ENCODE measurements around the gene OTUB2. TPM values are rescaled to one million over a fixed set of nuclear protein-coding genes. Genes with fewer than 3 reads are reported as not detected.

The OTUB2 gene
- total RNA-seq, 1 experiment from 2014 or later = 1.1 TPM

DNA sequence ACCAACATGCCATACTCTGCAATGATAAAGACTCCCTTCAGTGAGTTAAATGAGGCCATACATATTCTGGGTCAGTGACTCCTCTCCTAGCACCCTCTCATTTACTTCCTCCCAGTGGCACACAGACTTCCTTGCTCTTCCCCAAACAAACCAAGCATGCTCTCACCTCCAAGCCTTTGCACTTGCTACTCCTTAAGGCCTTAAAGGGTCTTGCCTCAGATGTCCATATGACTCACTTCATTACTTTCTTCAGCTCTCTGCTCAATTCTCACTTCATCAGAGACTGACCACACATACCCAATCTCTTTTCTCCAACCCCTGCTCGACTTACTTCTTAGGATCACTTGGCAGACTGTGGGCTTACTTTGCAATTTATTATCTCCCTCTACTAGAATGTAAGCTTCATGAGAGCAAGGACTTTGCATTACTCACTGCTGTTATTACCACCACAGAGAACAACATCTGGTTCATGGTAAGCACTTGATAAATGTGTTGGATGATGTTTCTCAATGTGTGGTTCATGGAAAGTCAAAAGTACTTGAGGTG is 32.1 kb downstream of the OTUB2 start:
- CTCF ChIA-PET = no interaction called here
- Histone ChIP-seq H3K4me1 (ENCODE audit: insufficient read depth, low read length, poor library complexity, severe bottlenecking) (no peaks in the 10 kb centered on the region), H3K36me3 (ENCODE audit: insufficient read depth, low read length, poor library complexity, severe bottlenecking) (peaks cover 72% of the 10 kb centered on the region), H3K9me3 (ENCODE audit: low read depth, low read length, poor library complexity, severe bottlenecking) (no peaks in the 10 kb centered on the region), H3K4me3 (ENCODE audit: low read depth, low read length, poor library complexity, severe bottlenecking) (no peak overlapping the region), H3K27me3 (replicated peaks; ENCODE audit: insufficient read depth, low read depth, low read length, poor library complexity) (no peaks in the 10 kb centered on the region), H3K27ac (ENCODE audit: low read depth, low read length, poor library complexity, severe bottlenecking) (no peak overlapping the region)
- DNase-seq (ENCODE audit: low spot score) = no peak
- intact Hi-C loops (cut with micrococcal nuclease; ENCODE audit: unreplicated experiment) = no loop called here
- POLR2A ChIA-PET (ENCODE audit: low non-redundant PET) = no interaction called here
- BruUV-seq (replicated peaks) = no TSS peak
- TF ChIP-seq EZH2 (IDR thresholded peaks at IDR 0.05; ENCODE audit: borderline replicate concordance, low read depth, low read length, poor library complexity, severe bottlenecking) = no peak
- TF ChIP-seq, protein P1, sequence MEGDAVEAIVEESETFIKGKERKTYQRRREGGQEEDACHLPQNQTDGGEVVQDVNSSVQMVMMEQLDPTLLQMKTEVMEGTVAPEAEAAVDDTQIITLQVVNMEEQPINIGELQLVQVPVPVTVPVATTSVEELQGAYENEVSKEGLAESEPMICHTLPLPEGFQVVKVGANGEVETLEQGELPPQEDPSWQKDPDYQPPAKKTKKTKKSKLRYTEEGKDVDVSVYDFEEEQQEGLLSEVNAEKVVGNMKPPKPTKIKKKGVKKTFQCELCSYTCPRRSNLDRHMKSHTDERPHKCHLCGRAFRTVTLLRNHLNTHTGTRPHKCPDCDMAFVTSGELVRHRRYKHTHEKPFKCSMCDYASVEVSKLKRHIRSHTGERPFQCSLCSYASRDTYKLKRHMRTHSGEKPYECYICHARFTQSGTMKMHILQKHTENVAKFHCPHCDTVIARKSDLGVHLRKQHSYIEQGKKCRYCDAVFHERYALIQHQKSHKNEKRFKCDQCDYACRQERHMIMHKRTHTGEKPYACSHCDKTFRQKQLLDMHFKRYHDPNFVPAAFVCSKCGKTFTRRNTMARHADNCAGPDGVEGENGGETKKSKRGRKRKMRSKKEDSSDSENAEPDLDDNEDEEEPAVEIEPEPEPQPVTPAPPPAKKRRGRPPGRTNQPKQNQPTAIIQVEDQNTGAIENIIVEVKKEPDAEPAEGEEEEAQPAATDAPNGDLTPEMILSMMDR (conservative IDR thresholded peaks at IDR 0.05; ENCODE audit: low read depth, low read length) = no peak

DNA sequence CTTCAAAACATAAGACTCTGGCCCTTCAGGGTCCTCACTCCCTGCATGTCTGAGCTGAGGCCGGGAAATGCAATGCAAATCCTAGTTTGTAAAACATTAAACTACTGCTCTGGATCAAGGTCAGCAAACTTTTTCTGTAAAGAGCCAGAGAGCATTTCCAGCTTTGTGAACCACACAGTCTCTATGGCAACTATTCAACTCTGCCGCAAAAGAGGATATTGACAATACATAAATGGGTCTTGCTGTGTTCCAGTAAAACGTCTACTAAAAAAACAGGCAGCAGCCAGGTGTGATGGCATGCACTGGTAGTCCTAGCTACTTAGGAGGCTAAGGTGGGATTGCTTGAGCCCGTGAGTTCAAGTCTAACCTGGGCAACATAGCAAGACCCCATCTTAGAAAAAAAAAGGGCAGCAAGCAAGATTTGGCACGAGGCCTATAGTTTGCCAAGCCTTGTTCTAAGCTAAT is 32.6 kb downstream of the OTUB2 start:
- H3K4me1 ChIP-seq (ENCODE audit: insufficient read depth, low read length, poor library complexity, severe bottlenecking) = no peaks in the 10 kb centered on the region
- no peak for TF ChIP-seq EZH2 (IDR thresholded peaks at IDR 0.05; ENCODE audit: borderline replicate concordance, low read depth, low read length, poor library complexity, severe bottlenecking)
- TF ChIP-seq, protein P1 (conservative IDR thresholded peaks at IDR 0.05; ENCODE audit: low read depth, low read length) = no peak
- H3K27me3 ChIP-seq (replicated peaks; ENCODE audit: insufficient read depth, low read depth, low read length, poor library complexity) = no peaks in the 10 kb centered on the region
- BruUV-seq (replicated peaks) = no TSS peak
- no peak overlapping the region for H3K4me3 ChIP-seq (ENCODE audit: low read depth, low read length, poor library complexity, severe bottlenecking)
- DNase-seq (ENCODE audit: low spot score) = no peak
- no peaks in the 10 kb centered on the region for H3K9me3 ChIP-seq (ENCODE audit: low read depth, low read length, poor library complexity, severe bottlenecking)
- CTCF ChIA-PET = no interaction called here
- H3K27ac ChIP-seq (ENCODE audit: low read depth, low read length, poor library complexity, severe bottlenecking) = no peak overlapping the region
- intact Hi-C loops (cut with micrococcal nuclease; ENCODE audit: unreplicated experiment) = no loop called here
- POLR2A ChIA-PET (ENCODE audit: low non-redundant PET) = no interaction called here
- peaks cover 72% of the 10 kb centered on the region for H3K36me3 ChIP-seq (ENCODE audit: insufficient read depth, low read length, poor library complexity, severe bottlenecking)

DNA sequence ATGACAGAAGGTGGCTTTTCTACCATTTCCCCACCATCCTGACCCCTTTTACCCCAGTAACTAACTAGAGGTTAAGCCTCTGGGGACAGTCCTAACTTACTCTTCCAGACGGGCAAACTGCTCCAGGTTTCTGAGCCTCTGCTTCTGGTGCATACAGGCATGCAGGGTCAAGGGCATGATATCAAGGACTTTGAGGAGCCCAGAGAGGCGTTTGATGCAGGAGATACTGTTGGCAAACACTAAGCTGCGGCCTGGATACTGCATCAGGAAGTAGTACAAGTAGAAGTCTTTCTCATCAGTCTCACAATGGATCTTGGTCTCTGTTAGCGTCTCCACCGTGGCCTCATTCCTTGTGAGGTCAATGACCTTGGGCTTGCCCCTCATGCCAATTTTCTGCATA is 33.9 kb downstream of the OTUB2 start:
- Histone ChIP-seq H3K27me3 (replicated peaks; ENCODE audit: insufficient read depth, low read depth, low read length, poor library complexity) (no peaks in the 10 kb centered on the region), H3K27ac (ENCODE audit: low read depth, low read length, poor library complexity, severe bottlenecking) (no peak overlapping the region), H3K4me1 (ENCODE audit: insufficient read depth, low read length, poor library complexity, severe bottlenecking) (no peaks in the 10 kb centered on the region), H3K9me3 (ENCODE audit: low read depth, low read length, poor library complexity, severe bottlenecking) (no peaks in the 10 kb centered on the region), H3K36me3 (ENCODE audit: insufficient read depth, low read length, poor library complexity, severe bottlenecking) (peaks cover 63% of the 10 kb centered on the region), H3K4me3 (ENCODE audit: low read depth, low read length, poor library complexity, severe bottlenecking) (no peak overlapping the region)
- DNase-seq (ENCODE audit: low spot score) = no peak
- intact Hi-C loops (cut with micrococcal nuclease; ENCODE audit: unreplicated experiment) = no loop called here
- TF ChIP-seq EZH2 (IDR thresholded peaks at IDR 0.05; ENCODE audit: borderline replicate concordance, low read depth, low read length, poor library complexity, severe bottlenecking) = no peak
- TF ChIP-seq, protein P1 (conservative IDR thresholded peaks at IDR 0.05; ENCODE audit: low read depth, low read length) = no peak
- CTCF ChIA-PET = no interaction called here
- POLR2A ChIA-PET (ENCODE audit: low non-redundant PET) = no interaction called here
- no TSS peak for BruUV-seq (replicated peaks)

Measured in A673 (cell line).